H1 (cell line): ENCODE data around the gene SMOC2. TPM values are rescaled to one million over a fixed set of nuclear protein-coding genes. Genes with fewer than 3 reads are reported as not detected.

Experiments used
- CTCF ChIA-PET: fragments of 300-600 bp; sonication (Branson Sonifier 250); formaldehyde crosslinking; loops from one replicate; lab custom pipeline; 2021; ENCODE audit not compliant: partially characterized antibody; lab: Charles Lee
- POLR2A ChIA-PET: fragments of 300-600 bp; sonication (Branson Sonifier 250); formaldehyde crosslinking; loops from one replicate; lab custom pipeline; 2021; ENCODE audit warnings: inconsistent platforms; ENCODE audit not compliant: partially characterized antibody; lab: Charles Lee
- DNase-seq, 2 experiments: peaks; one replicate each; pipeline versions ENCODE4 v3.0.0 to v3.0.0-alpha.2; 2010 to 2022; ENCODE audit warnings: low spot score in 2 of 2, low read depth in 1 of 2, mixed read lengths in 1 of 2
- FAIRE-seq: peaks from 2 replicates; lab custom pipeline; 2011; peaks lifted over from hg19 to GRCh38; lab: Jason Lieb, UNC
- H2AFZ ChIP-seq: 2 replicates; pipeline ENCODE4 v1.8.1; 2012; ENCODE audit warnings: low read length, inconsistent platforms
- H2AK5ac ChIP-seq: 2 replicates; pipeline ENCODE4 v1.6.1; 2013; ENCODE audit warnings: low read depth, low read length
- H2BK120ac ChIP-seq: replicated peaks from 2 replicates; pipeline ENCODE3; 2013; ENCODE audit warnings: low read depth, low read length, inconsistent platforms
- H2BK12ac ChIP-seq: 2 replicates; pipeline ENCODE4 v1.6.1; 2013; ENCODE audit warnings: low read depth, low read length
- H2BK15ac ChIP-seq: 2 replicates; pipeline ENCODE4 v1.6.1; 2013; ENCODE audit warnings: low read length
- H2BK20ac ChIP-seq: 2 replicates; pipeline ENCODE4 v1.6.1; 2013; ENCODE audit warnings: low read length
- H2BK5ac ChIP-seq: 2 replicates; pipeline ENCODE4 v1.6.1; 2013; ENCODE audit warnings: low read depth, low read length
- H3K14ac ChIP-seq: 2 replicates; pipeline ENCODE4 v1.6.1; 2013; ENCODE audit warnings: inconsistent platforms; ENCODE audit not compliant: insufficient read length
- H3K18ac ChIP-seq: 2 replicates; pipeline ENCODE4 v1.6.1; 2013; ENCODE audit warnings: low read length; ENCODE audit errors: extremely low read depth
- H3K23ac ChIP-seq: 2 replicates; pipeline ENCODE4 v1.6.1; 2013; ENCODE audit warnings: inconsistent platforms; ENCODE audit not compliant: insufficient read length
- H3K23me2 ChIP-seq: 2 replicates; pipeline ENCODE4 v1.6.1; 2013; ENCODE audit warnings: low read depth, low read length
- H3K27ac ChIP-seq: 2 replicates; pipeline ENCODE4 v1.6.1; 2011; ENCODE audit warnings: low read depth, low read length, inconsistent platforms
- H3K27me3 ChIP-seq, 4 experiments: replicated peaks in 1 of 4; 1 replicate in 1 of 4; 2 replicates in 3 of 4; pipeline versions ENCODE4 v1.6.1 to v1.8.1; 2011 to 2013; ENCODE audit warnings: low read length in 3 of 4, mild to moderate bottlenecking in 3 of 4, inconsistent platforms in 2 of 4, mixed read lengths in 2 of 4, moderate library complexity in 1 of 4; ENCODE audit not compliant: control insufficient read depth in 3 of 4, insufficient read depth in 3 of 4; ENCODE audit errors: extremely low read depth in 1 of 4
- H3K36me3 ChIP-seq, 4 experiments: 2 replicates each; pipeline versions ENCODE4 v1.6.1 to v1.8.1; 2011 to 2013; ENCODE audit warnings: mild to moderate bottlenecking in 4 of 4, low read length in 3 of 4, moderate library complexity in 2 of 4, control low read depth in 1 of 4, inconsistent platforms in 1 of 4; ENCODE audit not compliant: insufficient read depth in 4 of 4, control insufficient read depth in 2 of 4
- H3K4ac ChIP-seq: replicated peaks from 2 replicates; pipeline ENCODE3; 2013; ENCODE audit warnings: low read length, low read depth, mixed read lengths, inconsistent platforms; ENCODE audit not compliant: insufficient read length
- H3K4me1 ChIP-seq, 4 experiments: replicated peaks in 1 of 4; 1 replicate in 1 of 4; 2 replicates in 3 of 4; pipeline versions ENCODE4 v1.6.1 to v1.8.1; 2011 to 2013; ENCODE audit warnings: low read length in 3 of 4, inconsistent platforms in 2 of 4, mixed read lengths in 1 of 4; ENCODE audit not compliant: insufficient read depth in 4 of 4, control insufficient read depth in 3 of 4
- H3K4me2 ChIP-seq, 2 experiments: 2 replicates each; pipeline versions ENCODE4 v1.6.1 to v1.8.1; 2011 to 2013; ENCODE audit warnings: low read depth in 2 of 2, low read length in 2 of 2, control low read depth in 1 of 2, inconsistent platforms in 1 of 2, mild to moderate bottlenecking in 1 of 2; ENCODE audit not compliant: insufficient read depth in 1 of 2
- H3K4me3 ChIP-seq, 4 experiments: fragments of 200-600, 300-600 bp in 1 of 4; sonication (generic), shearing (Covaris generic), sonication (Bioruptor Twin) in 1 of 4; 2 replicates each; pipeline versions ENCODE4 v1.5.1 to v1.8.1; 2011 to 2016; ENCODE audit warnings: low read length in 4 of 4, low read depth in 3 of 4, control low read depth in 2 of 4, inconsistent platforms in 2 of 4, mild to moderate bottlenecking in 2 of 4, mixed read lengths in 1 of 4, moderate library complexity in 1 of 4; ENCODE audit not compliant: insufficient read depth in 2 of 4; ENCODE audit errors: extremely low read depth in 1 of 4
- H3K56ac ChIP-seq: replicated peaks from 2 replicates; pipeline ENCODE3; 2013; ENCODE audit warnings: low read depth, mild to moderate bottlenecking, mixed read lengths, low read length, inconsistent platforms; ENCODE audit not compliant: insufficient read length
- H3K79me1 ChIP-seq: 2 replicates; pipeline ENCODE4 v1.6.1; 2013; ENCODE audit warnings: low read depth, low read length, control low read depth
- H3K79me2 ChIP-seq, 2 experiments: 2 replicates each; pipeline versions ENCODE4 v1.6.1 to v1.8.1; 2012 to 2013; ENCODE audit warnings: low read length in 2 of 2, mild to moderate bottlenecking in 2 of 2, inconsistent platforms in 1 of 2; ENCODE audit not compliant: insufficient read depth in 2 of 2, control insufficient read depth in 1 of 2
- H3K9ac ChIP-seq, 4 experiments: replicated peaks in 1 of 4; 1 replicate in 1 of 4; 2 replicates in 3 of 4; pipeline versions ENCODE4 v1.6.1 to v1.8.1; 2011 to 2013; ENCODE audit warnings: low read depth in 3 of 4, low read length in 3 of 4, control low read depth in 2 of 4, mild to moderate bottlenecking in 2 of 4, moderate library complexity in 2 of 4, inconsistent platforms in 1 of 4; ENCODE audit errors: extremely low read depth in 1 of 4
- H3K9me3 ChIP-seq, 2 experiments: 2 replicates each; pipeline versions ENCODE4 v1.6.1 to v1.8.1; 2012 to 2013; ENCODE audit warnings: mild to moderate bottlenecking in 2 of 2, moderate library complexity in 2 of 2, control low read depth in 1 of 2, inconsistent platforms in 1 of 2, low read depth in 1 of 2, low read length in 1 of 2, mixed read lengths in 1 of 2; ENCODE audit not compliant: insufficient read depth in 2 of 2
- H4K20me1 ChIP-seq, 2 experiments: replicated peaks in 1 of 2; 2 replicates each; pipeline versions ENCODE3 to v1.8.1; 2011 to 2013; ENCODE audit warnings: inconsistent platforms in 2 of 2, low read length in 2 of 2, mild to moderate bottlenecking in 1 of 2; ENCODE audit not compliant: insufficient read depth in 2 of 2, control insufficient read depth in 1 of 2
- H4K5ac ChIP-seq: 2 replicates; pipeline ENCODE4 v1.6.1; 2013; ENCODE audit warnings: low read length, low read depth, mixed read lengths, inconsistent platforms; ENCODE audit not compliant: insufficient read length
- H4K8ac ChIP-seq: 2 replicates; pipeline ENCODE4 v1.8.0; 2013; ENCODE audit warnings: mild to moderate bottlenecking, moderate library complexity, low read length, inconsistent platforms; ENCODE audit not compliant: insufficient read depth; ENCODE audit errors: extremely low read depth
- H4K91ac ChIP-seq: replicated peaks from 2 replicates; pipeline ENCODE3; 2013; ENCODE audit warnings: low read length, mixed read lengths, inconsistent platforms; ENCODE audit not compliant: insufficient read length
- BACH1 ChIP-seq: IDR thresholded peaks from 2 replicates; pipeline ENCODE4 v1.6.1; 2012; ENCODE audit warnings: low read length, improper control_type of control experiment
- CBX5 ChIP-seq: fragments of 300-800, 300-1000 bp; sonication (generic); IDR thresholded peaks from 2 replicates; pipeline ENCODE4 v1.7.1; 2016; ENCODE audit warnings: antibody characterized with exemption, low read length, low read depth
- CHD1 ChIP-seq: IDR thresholded peaks from 2 replicates; pipeline ENCODE4 v1.6.1; 2012; ENCODE audit warnings: low read depth, low read length, improper control_type of control experiment
- CHD2 ChIP-seq: IDR thresholded peaks from 2 replicates; pipeline ENCODE4 v1.6.1; 2012; ENCODE audit warnings: low read length, improper control_type of control experiment
- HDAC2 ChIP-seq, 2 experiments: fragments of 300-600 bp in 1 of 2; sonication (generic) in 1 of 2; IDR thresholded peaks; 2 replicates each; pipeline ENCODE4 v1.6.1; 2011 to 2012; ENCODE audit warnings: low read depth in 2 of 2, low read length in 2 of 2, mild to moderate bottlenecking in 2 of 2, moderate library complexity in 2 of 2, borderline replicate concordance in 1 of 2, inconsistent platforms in 1 of 2
- HDAC6 ChIP-seq: IDR thresholded peaks from one replicate; pipeline ENCODE4 v1.7.1; 2012; ENCODE audit warnings: low read depth, mild to moderate bottlenecking, inconsistent platforms, low read length, moderate library complexity
- MAX ChIP-seq: IDR thresholded peaks from 2 replicates; pipeline ENCODE4 v1.6.1; 2012; ENCODE audit warnings: inconsistent platforms
- POLR2A ChIP-seq, 2 experiments: IDR thresholded peaks; 1 replicate in 1 of 2; 2 replicates in 1 of 2; pipeline ENCODE4 v1.6.1; 2011; ENCODE audit warnings: low read depth in 2 of 2, low read length in 2 of 2, mild to moderate bottlenecking in 2 of 2; ENCODE audit errors: control extremely low read depth in 1 of 2
- RFX5 ChIP-seq: IDR thresholded peaks from 2 replicates; pipeline ENCODE4 v1.6.1; 2011; ENCODE audit warnings: low read depth, low read length, improper control_type of control experiment, borderline replicate concordance
- SIN3A ChIP-seq, 2 experiments: IDR thresholded peaks in 1 of 2; conservative IDR thresholded peaks in 1 of 2; 2 replicates each; pipeline ENCODE4 v1.6.1; 2011 to 2012; ENCODE audit warnings: low read length in 2 of 2, improper control_type of control experiment in 1 of 2, low read depth in 1 of 2, mild to moderate bottlenecking in 1 of 2
- SP2 ChIP-seq: IDR thresholded peaks from 2 replicates; pipeline ENCODE4 v1.6.1; 2012; ENCODE audit warnings: mild to moderate bottlenecking, low read length, inconsistent platforms
- TAF1 ChIP-seq: IDR thresholded peaks from 2 replicates; pipeline ENCODE4 v1.6.1; 2011; ENCODE audit warnings: mild to moderate bottlenecking, low read depth, low read length
- TCF12 ChIP-seq: IDR thresholded peaks from 2 replicates; pipeline ENCODE4 v1.6.1; 2011; ENCODE audit warnings: low read depth, mild to moderate bottlenecking, low read length
- USF2 ChIP-seq: IDR thresholded peaks from 2 replicates; pipeline ENCODE4 v1.6.1; 2011; ENCODE audit warnings: low read length, improper control_type of control experiment
- WGBS, 2 experiments: shearing (Covaris generic) in 1 of 2; methylation state at CpG; one replicate each; pipeline versions ENCODE4 v1.1.6 to v1.1.7; 2013 to 2015; ENCODE audit warnings: low lambda C conversion rate in 2 of 2, mixed read lengths in 2 of 2, inconsistent platforms in 1 of 2, low coverage in 1 of 2, missing lambda C conversion rate in 1 of 2; ENCODE audit not compliant: insufficient replicate concordance in 2 of 2, insufficient coverage in 1 of 2, insufficient read length in 1 of 2; ENCODE audit errors: extremely low coverage in 1 of 2, missing lambda C conversion rate in 1 of 2; 5-methylcytosine and 5-hydroxymethylcytosine counted together
- polyA plus RNA-seq, 7 experiments: library from polyadenylated mRNA; depleted of rRNA in 3 of 7; stranded (reverse) in 5 of 7; unstranded in 2 of 7; fragments of >200 nt in 5 of 7; fragments of 200-250 nt in 2 of 7; gene quantifications; 1 replicate in 5 of 7; 2 replicates in 1 of 7; 4 replicates in 1 of 7; pipeline versions ENCODE4 v1.2.1 to v1.2.3, GENCODE V29; 2011 to 2013; ENCODE audit warnings: missing spikeins in 2 of 7, mixed read lengths in 2 of 7
- total RNA-seq: library from RNA; stranded (reverse); fragmentation: NEBNext Ultra II Directional; extraction: Animal tissue kit (Norgen Biotek cat#: 25700); gene quantifications from 2 replicates; pipeline ENCODE4 v1.2.1, GENCODE V29; 2021

The SMOC2 gene
- total and polyA plus RNA-seq, 2 of the 8 experiments (the other 6 are each of a cell fraction or from before 2014, with no cell fraction given): 7.7 to 8.5 TPM

GRCh38 chr6:168666170-168666569 lies 225.2 kb downstream of the SMOC2 start:
- no peaks in the 10 kb centered on the region for H3K23me2 ChIP-seq
- no peak overlapping the region for H3K14ac ChIP-seq
- no peaks in the 10 kb centered on the region for H4K20me1 ChIP-seq
- H4K8ac ChIP-seq: no peak overlapping the region
- no peak overlapping the region for H2AFZ ChIP-seq
- no peak overlapping the region for H3K27ac ChIP-seq
- ChIA-PET CTCF (interaction anchor here (0.8 to 1.4 kb wide), 2 partner anchors 39 to 44 kb away, joined by 3 to 4 read pairs; no protein-coding TSS in a partner anchor), POLR2A (no interaction called here)
- H3K79me2 ChIP-seq: no peaks in the 10 kb centered on the region
- DNase-seq: no peak
- no peak overlapping the region for H3K23ac ChIP-seq
- no peaks in the 10 kb centered on the region for H3K9me3 ChIP-seq
- H2AK5ac ChIP-seq: no peak overlapping the region
- H3K56ac ChIP-seq: no peak overlapping the region
- H3K4me1 ChIP-seq: peaks cover 0 to 8% (median 4%) of the 10 kb centered on the region in 4 experiments; a peak in 3 of 7 replicates
- H4K5ac ChIP-seq: no peak overlapping the region
- 93% methylated on average over 3 of the region's 3 CpGs; no CpG with 5 or more reads in 1 of the 2 experiments for WGBS, 2 experiments
- H3K4me2 ChIP-seq: no peak overlapping the region
- no peak overlapping the region for H3K9ac ChIP-seq
- no peak overlapping the region for H2BK20ac ChIP-seq
- H3K4me3 ChIP-seq: no peak overlapping the region
- no peak overlapping the region for H2BK5ac ChIP-seq
- FAIRE-seq: no peak
- no peak overlapping the region for H4K91ac ChIP-seq
- no peak overlapping the region for H2BK15ac ChIP-seq
- no peaks in the 10 kb centered on the region for H3K27me3 ChIP-seq
- no peak overlapping the region for H2BK120ac ChIP-seq
- H3K4ac ChIP-seq: no peak overlapping the region
- H3K79me1 ChIP-seq: no peaks in the 10 kb centered on the region
- H3K36me3 ChIP-seq: no peaks in the 10 kb centered on the region
- H2BK12ac ChIP-seq: no peak overlapping the region
- H3K18ac ChIP-seq: no peak overlapping the region
- TF ChIP-seq USF2 (no peak), CHD2 (no peak), MAX (no peak), BACH1 (no peak), SP2 (no peak), CBX5 (no peak), POLR2A (IDR thresholded peaks at IDR 0.05; ENCODE audit: control extremely low read depth in 1 of 2, low read depth in 2 of 2, low read length in 2 of 2) (no peak), HDAC2 (IDR thresholded peaks at IDR 0.05; ENCODE audit: borderline replicate concordance in 1 of 2, low read depth in 2 of 2, low read length in 2 of 2) (no peak), TAF1 (no peak), HDAC6 (no peak), CHD1 (no peak), RFX5 (no peak), TCF12 (no peak), SIN3A (conservative IDR thresholded peaks at IDR 0.05 in 1 of 2, IDR thresholded peaks at IDR 0.05 in 1 of 2; ENCODE audit: low read depth in 1 of 2, low read length in 2 of 2) (no peak)
